Esophagus muscularis mucosa (tissue), 4 donors: ENCODE results near the gene MEGF8.

Source experiments
- CTCF ChIP-seq, 3 experiments: fragments of 200-600 bp in 2 of 3; fragments of 450-650 bp in 1 of 3; sonication (generic) in 2 of 3; IDR thresholded peaks; one replicate each; pipeline ENCODE4 v1.5.1; 2017 to 2019; ENCODE audit warnings: antibody characterized with exemption in 3 of 3, mild to moderate bottlenecking in 2 of 3, moderate library complexity in 1 of 3
- EP300 ChIP-seq: sonication (generic); formaldehyde crosslinking; IDR thresholded peaks from one replicate; pipeline ENCODE4 v1.6.1; 2017; ENCODE audit warnings: antibody characterized with exemption
- POLR2AphosphoS5 ChIP-seq, 2 donors: sonication (generic); formaldehyde crosslinking; IDR thresholded peaks; one replicate each; pipeline ENCODE4 v1.6.1; 2017; ENCODE audit warnings: antibody characterized with exemption in 2 of 2

DNA sequence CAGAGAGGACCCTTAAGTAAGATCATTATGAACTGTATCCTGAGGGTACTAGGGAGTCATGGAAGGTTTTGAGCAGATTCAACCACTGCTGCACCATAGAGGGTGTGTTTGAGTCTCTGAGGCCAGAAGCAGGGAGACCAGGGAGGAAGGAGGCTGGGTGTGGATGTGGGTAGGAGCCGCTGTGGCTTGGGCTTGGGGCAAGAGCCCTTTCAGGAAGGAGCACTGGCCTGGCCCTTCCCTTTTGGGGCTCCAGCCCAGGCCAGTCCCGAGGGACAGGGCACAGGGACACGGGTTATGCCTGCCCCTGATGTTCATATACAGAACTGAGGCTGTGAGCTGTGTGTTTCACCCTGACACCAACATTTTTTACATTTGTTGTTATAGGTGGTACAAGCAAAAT lies 49.2 kb upstream of the MEGF8 start:
- TF ChIP-seq EP300, result no peak
- TF ChIP-seq CTCF (IDR thresholded peaks at IDR 0.05), result no peak
- no peak for TF ChIP-seq POLR2AphosphoS5 (IDR thresholded peaks at IDR 0.05)
